Neural cell (in vitro differentiated cells): ENCODE measurements around the gene CYP1A2. TPM values are rescaled to one million over a fixed set of nuclear protein-coding genes. Genes with fewer than 3 reads are reported as not detected.

Experiments
- H2AFZ ChIP-seq: fragments of 200-600, 300-800 bp; sonication (generic), shearing (Covaris generic); 2 replicates; pipeline ENCODE4 v1.6.0; 2014; ENCODE audit warnings: low read depth, mild to moderate bottlenecking, antibody characterized with exemption, low read length, moderate library complexity
- H3F3A ChIP-seq: fragments of 200-600 bp; shearing (Covaris generic); 2 replicates; pipeline ENCODE4 v1.6.1; 2016; ENCODE audit warnings: mild to moderate bottlenecking, moderate library complexity, mixed read lengths, antibody characterized with exemption, low read length; ENCODE audit not compliant: insufficient read depth, poor library complexity, severe bottlenecking
- H3K27ac ChIP-seq: fragments of 200-600, 300-800 bp; sonication (generic), shearing (Covaris generic); 2 replicates; pipeline ENCODE4 v1.5.1; 2014; ENCODE audit warnings: mild to moderate bottlenecking, low read length, moderate library complexity
- H3K27me3 ChIP-seq: fragments of 300-800, 200-600 bp; sonication (generic), shearing (Covaris generic); 2 replicates; pipeline ENCODE4 v1.6.0; 2014; ENCODE audit warnings: mild to moderate bottlenecking, low read depth, low read length, moderate library complexity; ENCODE audit not compliant: insufficient read depth
- H3K36me3 ChIP-seq: fragments of 300-800, 200-600 bp; sonication (generic), shearing (Covaris generic); 2 replicates; pipeline ENCODE4 v1.5.1; 2014; ENCODE audit warnings: mild to moderate bottlenecking, antibody characterized with exemption, low read length, moderate library complexity; ENCODE audit not compliant: insufficient read depth
- H3K4me2 ChIP-seq: fragments of 300-800, 200-600 bp; sonication (generic), shearing (Covaris generic); 2 replicates; pipeline ENCODE4 v1.6.0; 2014; ENCODE audit warnings: mild to moderate bottlenecking, low read length
- H3K4me3 ChIP-seq: fragments of 300-800, 200-600 bp; sonication (generic), shearing (Covaris generic); 2 replicates; pipeline ENCODE4 v1.5.1; 2014; ENCODE audit warnings: mild to moderate bottlenecking, low read length, moderate library complexity
- H3K79me2 ChIP-seq: fragments of 200-600 bp; shearing (Covaris generic); replicated peaks from 2 replicates; pipeline ENCODE4 v1.6.0; 2014; ENCODE audit warnings: mild to moderate bottlenecking, low read length, moderate library complexity; ENCODE audit not compliant: insufficient read depth
- H3K9ac ChIP-seq: fragments of 300-800, 200-600 bp; sonication (generic), shearing (Covaris generic); 2 replicates; pipeline ENCODE4 v1.6.1; 2016; ENCODE audit warnings: mild to moderate bottlenecking, low read length, mixed read lengths
- H3K9me2 ChIP-seq: fragments of 200-600 bp; shearing (Covaris generic); 2 replicates; pipeline ENCODE4 v1.6.1; 2016; ENCODE audit warnings: mild to moderate bottlenecking, low read length, mixed read lengths; ENCODE audit not compliant: insufficient read depth
- H3K9me3 ChIP-seq: fragments of 200-600, 300-800 bp; sonication (generic), shearing (Covaris generic); 2 replicates; pipeline ENCODE4 v1.6.1; 2016; ENCODE audit warnings: mild to moderate bottlenecking, mixed run types, low read length, moderate library complexity, mixed read lengths
- H4K20me1 ChIP-seq: fragments of 200-600 bp; shearing (Covaris generic); 2 replicates; pipeline ENCODE4 v1.6.1; 2016; ENCODE audit warnings: mild to moderate bottlenecking, mixed run types; ENCODE audit not compliant: insufficient read depth
- CTCF ChIP-seq: fragments of 450-650 bp; IDR thresholded peaks from 2 replicates; pipeline ENCODE4 v1.5.1; 2014; ENCODE audit warnings: antibody characterized with exemption, mild to moderate bottlenecking, moderate library complexity; ENCODE audit not compliant: poor library complexity, severe bottlenecking
- EP300 ChIP-seq: fragments of 450-650 bp; conservative IDR thresholded peaks from 2 replicates; pipeline ENCODE4 v1.6.1; 2014; ENCODE audit warnings: antibody characterized with exemption, mild to moderate bottlenecking, moderate library complexity; ENCODE audit not compliant: poor library complexity, severe bottlenecking
- EZH2 ChIP-seq: fragments of 200-600, 300-800 bp; shearing (Covaris generic), sonication (generic); IDR thresholded peaks from 2 replicates; pipeline ENCODE4 v1.6.1; 2014; ENCODE audit warnings: antibody characterized with exemption, low read length, borderline replicate concordance, mild to moderate bottlenecking; ENCODE audit not compliant: insufficient read depth, poor library complexity, severe bottlenecking
- MXI1 ChIP-seq: fragments of 450-650 bp; conservative IDR thresholded peaks from 2 replicates; pipeline ENCODE4 v1.6.1; 2014; ENCODE audit warnings: antibody characterized with exemption, mild to moderate bottlenecking; ENCODE audit not compliant: poor library complexity, severe bottlenecking
- POLR2AphosphoS5 ChIP-seq: IDR thresholded peaks from 2 replicates; pipeline ENCODE4 v1.6.1; 2012
- RAD21 ChIP-seq: fragments of 450-650 bp; conservative IDR thresholded peaks from 2 replicates; pipeline ENCODE4 v1.6.1; 2014; ENCODE audit warnings: antibody characterized with exemption, mild to moderate bottlenecking, moderate library complexity
- SMC3 ChIP-seq: fragments of 450-650 bp; conservative IDR thresholded peaks from 2 replicates; pipeline ENCODE4 v1.6.1; 2014; ENCODE audit warnings: antibody characterized with exemption, mild to moderate bottlenecking, moderate library complexity; ENCODE audit not compliant: poor library complexity
- TAF1 ChIP-seq: IDR thresholded peaks from 2 replicates; pipeline ENCODE4 v1.6.1; 2012; ENCODE audit warnings: low read depth
- polyA plus RNA-seq: library from polyadenylated mRNA; depleted of rRNA; stranded (reverse); fragments of >200 nt; gene quantifications from 2 replicates; pipeline ENCODE4 v1.2.3, GENCODE V29; 2014
- TF ChIP-seq, protein P1 (sequence below): IDR thresholded peaks from 2 replicates; pipeline ENCODE4 v1.6.1; 2012; ENCODE audit warnings: borderline replicate concordance

CYP1A2 gene
- polyA plus RNA-seq, 1 donor from 2014 or later: not detected

DNA sequence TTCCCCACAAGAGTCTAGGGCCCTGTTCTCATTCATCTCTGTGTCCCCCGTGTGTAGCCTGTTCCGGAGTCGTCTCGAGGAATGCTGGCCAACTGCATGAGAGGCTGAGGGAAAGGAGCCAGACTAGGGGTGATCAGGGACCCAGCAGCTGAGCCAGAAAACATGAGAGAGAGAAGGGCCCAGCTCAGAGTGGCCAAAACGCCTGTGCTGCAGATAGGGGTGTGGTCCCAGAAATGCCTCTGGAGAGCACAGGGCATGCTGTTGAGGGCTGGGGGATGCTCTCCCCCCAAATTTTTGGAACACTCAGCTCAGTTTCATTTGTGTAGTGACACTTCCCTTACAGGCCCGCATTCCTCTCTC, 14.1 kb downstream of the CYP1A2 start:
- Histone ChIP-seq H3K4me3 (no peak overlapping the region), H3K36me3 (no peaks in the 10 kb centered on the region), H3K9ac (no peak overlapping the region), H3F3A (no peaks in the 10 kb centered on the region), H2AFZ (no peak overlapping the region), H3K9me3 (no peaks in the 10 kb centered on the region), H3K4me2 (no peak overlapping the region), H3K27ac (no peak overlapping the region), H3K27me3 (no peaks in the 10 kb centered on the region), H4K20me1 (no peaks in the 10 kb centered on the region), H3K79me2 (no peaks in the 10 kb centered on the region), H3K9me2 (no peaks in the 10 kb centered on the region)
- TF ChIP-seq EP300: no peak
- TF ChIP-seq MXI1: no peak
- no peak for TF ChIP-seq TAF1
- TF ChIP-seq SMC3: no peak
- TF ChIP-seq CTCF: no peak
- TF ChIP-seq, protein P1, sequence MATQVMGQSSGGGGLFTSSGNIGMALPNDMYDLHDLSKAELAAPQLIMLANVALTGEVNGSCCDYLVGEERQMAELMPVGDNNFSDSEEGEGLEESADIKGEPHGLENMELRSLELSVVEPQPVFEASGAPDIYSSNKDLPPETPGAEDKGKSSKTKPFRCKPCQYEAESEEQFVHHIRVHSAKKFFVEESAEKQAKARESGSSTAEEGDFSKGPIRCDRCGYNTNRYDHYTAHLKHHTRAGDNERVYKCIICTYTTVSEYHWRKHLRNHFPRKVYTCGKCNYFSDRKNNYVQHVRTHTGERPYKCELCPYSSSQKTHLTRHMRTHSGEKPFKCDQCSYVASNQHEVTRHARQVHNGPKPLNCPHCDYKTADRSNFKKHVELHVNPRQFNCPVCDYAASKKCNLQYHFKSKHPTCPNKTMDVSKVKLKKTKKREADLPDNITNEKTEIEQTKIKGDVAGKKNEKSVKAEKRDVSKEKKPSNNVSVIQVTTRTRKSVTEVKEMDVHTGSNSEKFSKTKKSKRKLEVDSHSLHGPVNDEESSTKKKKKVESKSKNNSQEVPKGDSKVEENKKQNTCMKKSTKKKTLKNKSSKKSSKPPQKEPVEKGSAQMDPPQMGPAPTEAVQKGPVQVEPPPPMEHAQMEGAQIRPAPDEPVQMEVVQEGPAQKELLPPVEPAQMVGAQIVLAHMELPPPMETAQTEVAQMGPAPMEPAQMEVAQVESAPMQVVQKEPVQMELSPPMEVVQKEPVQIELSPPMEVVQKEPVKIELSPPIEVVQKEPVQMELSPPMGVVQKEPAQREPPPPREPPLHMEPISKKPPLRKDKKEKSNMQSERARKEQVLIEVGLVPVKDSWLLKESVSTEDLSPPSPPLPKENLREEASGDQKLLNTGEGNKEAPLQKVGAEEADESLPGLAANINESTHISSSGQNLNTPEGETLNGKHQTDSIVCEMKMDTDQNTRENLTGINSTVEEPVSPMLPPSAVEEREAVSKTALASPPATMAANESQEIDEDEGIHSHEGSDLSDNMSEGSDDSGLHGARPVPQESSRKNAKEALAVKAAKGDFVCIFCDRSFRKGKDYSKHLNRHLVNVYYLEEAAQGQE: no peak
- TF ChIP-seq POLR2AphosphoS5: no peak
- no peak for TF ChIP-seq EZH2
- no peak for TF ChIP-seq RAD21

DNA sequence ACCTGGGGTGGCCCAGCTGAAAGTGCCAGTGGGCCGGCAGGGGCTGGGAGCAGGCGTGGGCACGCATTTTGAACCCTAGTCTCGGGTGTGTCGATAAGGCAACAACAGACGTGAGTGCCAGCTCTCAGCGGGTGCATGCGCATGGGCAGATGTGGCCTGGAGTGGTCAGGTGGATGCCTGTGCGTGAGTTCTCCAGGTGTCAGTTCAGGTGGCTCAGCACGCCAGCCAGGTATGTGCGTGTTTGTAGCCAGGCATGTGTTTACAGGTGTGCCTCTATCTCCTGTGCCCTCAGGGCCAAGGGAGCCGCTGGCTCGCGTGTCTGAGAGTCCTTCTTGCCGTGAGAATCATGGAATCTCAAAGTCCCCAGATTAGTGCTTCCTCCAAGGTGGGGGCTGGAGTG, 14.8 kb downstream of the CYP1A2 start:
- H3K4me2 ChIP-seq: no peak overlapping the region
- no peak overlapping the region for H3K9ac ChIP-seq
- no peaks in the 10 kb centered on the region for H3F3A ChIP-seq
- H2AFZ ChIP-seq: no peak overlapping the region
- no peaks in the 10 kb centered on the region for H3K36me3 ChIP-seq
- no peaks in the 10 kb centered on the region for H3K9me3 ChIP-seq
- TF ChIP-seq, protein P1: no peak
- TF ChIP-seq MXI1: no peak
- TF ChIP-seq RAD21: no peak
- no peak for TF ChIP-seq CTCF
- no peak for TF ChIP-seq EP300
- no peak for TF ChIP-seq POLR2AphosphoS5
- no peak for TF ChIP-seq EZH2
- no peak for TF ChIP-seq SMC3
- no peak for TF ChIP-seq TAF1
- no peaks in the 10 kb centered on the region for H3K9me2 ChIP-seq
- no peak overlapping the region for H3K4me3 ChIP-seq
- no peaks in the 10 kb centered on the region for H4K20me1 ChIP-seq
- no peaks in the 10 kb centered on the region for H3K79me2 ChIP-seq
- H3K27me3 ChIP-seq: no peaks in the 10 kb centered on the region
- H3K27ac ChIP-seq: no peak overlapping the region
